ENCODE measurements around the gene DLL3.

DLL3 gene

GRCh38 chr19:39543477-39543857 is 44.7 kb downstream of the DLL3 start:
- ChIA-PET CTCF (interaction anchor here (1.2 to 4.8 kb wide), 3 partner anchors 8 to 299 kb away, joined by 3 to 22 read pairs (median 12); partner anchors contain the start of gene EID2B), POLR2A (no interaction called here)
- DNase-seq (ENCODE audit: extremely low spot score): no peak
- TF ChIP-seq CTCF (IDR thresholded peaks at IDR 0.05; ENCODE audit: control extremely low read depth, extremely low read depth, low read depth, missing control alignments): no peak

GRCh38 chr19:39544226-39544903 is 45.6 kb downstream of the DLL3 start:
- POLR2A ChIA-PET: no interaction called here
- no peak for DNase-seq (ENCODE audit: extremely low spot score)
- no peak for TF ChIP-seq CTCF (IDR thresholded peaks at IDR 0.05; ENCODE audit: control extremely low read depth, extremely low read depth, low read depth, missing control alignments)
- CTCF ChIA-PET: interaction anchor here (0.6 to 4.8 kb wide), 5 partner anchors 11 to 1309 kb away, joined by 3 to 22 read pairs (median 3); partner anchors contain the start of gene EID2B

- DNase-seq (ENCODE audit: extremely low spot score): no peak
- TF ChIP-seq CTCF (IDR thresholded peaks at IDR 0.05; ENCODE audit: control extremely low read depth, extremely low read depth, low read depth, missing control alignments): no peak
- ChIA-PET POLR2A (no interaction called here), CTCF (interaction anchor here (0.6 to 4.8 kb wide), 6 partner anchors 12 to 1310 kb away, joined by 3 to 32 read pairs (median 4); partner anchors contain the start of gene EID2B)
Observed at GRCh38 chr19:39544911-39545310, 46.2 kb downstream of the DLL3 start.

- DNase-seq (ENCODE audit: extremely low spot score): no peak
- ChIA-PET POLR2A (no interaction called here), CTCF (interaction anchor here (1.5 to 4.8 kb wide), 5 partner anchors 13 to 297 kb away, joined by 3 to 32 read pairs (median 8); partner anchors contain the start of gene EID2B)
- TF ChIP-seq CTCF (IDR thresholded peaks at IDR 0.05; ENCODE audit: control extremely low read depth, extremely low read depth, low read depth, missing control alignments): no peak
Observed at GRCh38 chr19:39546599-39546998, 47.9 kb downstream of the DLL3 start.

- CTCF ChIA-PET: interaction anchor here (1.3 to 6.8 kb wide), 7 partner anchors 10 to 294 kb away, joined by 3 to 144 read pairs (median 5); partner anchors contain the start of gene EID2
- TF ChIP-seq CTCF (IDR thresholded peaks at IDR 0.05; ENCODE audit: control extremely low read depth, extremely low read depth, low read depth, missing control alignments): no peak
- POLR2A ChIA-PET: no interaction called here
- no peak for DNase-seq (ENCODE audit: extremely low spot score)
Observed at GRCh38 chr19:39550197-39550596, 51.5 kb downstream of the DLL3 start.

- TF ChIP-seq CTCF (IDR thresholded peaks at IDR 0.05; ENCODE audit: control extremely low read depth, extremely low read depth, low read depth, missing control alignments): no peak
- ChIA-PET CTCF (interaction anchor here (0.9 to 6.8 kb wide), 4 partner anchors 44 to 291 kb away, joined by 3 to 144 read pairs (median 18); no protein-coding TSS in a partner anchor), POLR2A (interaction anchor here (0.6 kb wide), 1 partner anchor 216 kb away, joined by 5 read pairs; no protein-coding TSS in a partner anchor)
- no peak for DNase-seq (ENCODE audit: extremely low spot score)
Observed at GRCh38 chr19:39553082-39553652, 54.4 kb downstream of the DLL3 start.

All from GM10248 (cell line).